Keratinocyte (primary cell): ENCODE measurements around the gene MEGF11. TPM values are rescaled to one million over a fixed set of nuclear protein-coding genes. Genes with fewer than 3 reads are reported as not detected.

Source experiments
- DNase-seq: peaks from one replicate; pipeline ENCODE4 v3.0.0-alpha.2; 2011; ENCODE audit warnings: low read depth, missing footprints, low spot score
- FAIRE-seq: peaks from 2 replicates; lab custom pipeline; 2011; peaks lifted over from hg19 to GRCh38; lab: Jason Lieb, UNC
- H2AFZ ChIP-seq: 2 replicates; pipeline ENCODE4 v1.6.0; 2012; ENCODE audit warnings: low read length, control low read depth, inconsistent platforms; ENCODE audit not compliant: control insufficient read depth
- H3K27ac ChIP-seq: 2 replicates; pipeline ENCODE4 v1.5.1; 2011; ENCODE audit warnings: low read length; ENCODE audit not compliant: control insufficient read depth, insufficient read depth
- H3K27me3 ChIP-seq: 3 replicates; pipeline ENCODE4 v1.6.0; 2011; ENCODE audit warnings: low read length; ENCODE audit not compliant: control insufficient read depth, insufficient read depth; ENCODE audit errors: extremely low read depth
- H3K36me3 ChIP-seq, 2 experiments: 2 replicates in 1 of 2; 3 replicates in 1 of 2; pipeline ENCODE4 v1.5.1; 2011; ENCODE audit warnings: low read length in 2 of 2, mild to moderate bottlenecking in 1 of 2; ENCODE audit not compliant: control insufficient read depth in 2 of 2, insufficient read depth in 2 of 2; ENCODE audit errors: extremely low read depth in 1 of 2
- H3K4me1 ChIP-seq: 3 replicates; pipeline ENCODE4 v1.5.1; 2011; ENCODE audit warnings: low read length; ENCODE audit not compliant: control insufficient read depth, insufficient read depth; ENCODE audit errors: extremely low read depth
- H3K4me2 ChIP-seq: 3 replicates; pipeline ENCODE4 v1.6.0; 2011; ENCODE audit warnings: low read depth, low read length; ENCODE audit not compliant: control insufficient read depth, insufficient read depth; ENCODE audit errors: extremely low read depth
- H3K4me3 ChIP-seq, 3 experiments: fragments of 200-600 bp in 1 of 3; sonication (generic) in 1 of 3; 2 replicates in 2 of 3; 3 replicates in 1 of 3; pipeline ENCODE4 v1.5.1; 2011 to 2016; ENCODE audit warnings: low read length in 3 of 3, mild to moderate bottlenecking in 3 of 3, control low read depth in 2 of 3, inconsistent platforms in 1 of 3, low read depth in 1 of 3, mixed read lengths in 1 of 3, mixed run types in 1 of 3, moderate library complexity in 1 of 3; ENCODE audit not compliant: control insufficient read depth in 2 of 3, insufficient read depth in 2 of 3; ENCODE audit errors: extremely low read depth in 1 of 3
- H3K79me2 ChIP-seq: 2 replicates; pipeline ENCODE4 v1.6.0; 2012; ENCODE audit warnings: low read length; ENCODE audit not compliant: control insufficient read depth, insufficient read depth
- H3K9ac ChIP-seq: 3 replicates; pipeline ENCODE4 v1.6.0; 2011; ENCODE audit warnings: low read length; ENCODE audit not compliant: control insufficient read depth, insufficient read depth; ENCODE audit errors: extremely low read depth
- H3K9me1 ChIP-seq: 3 replicates; pipeline ENCODE4 v1.6.0; 2011; ENCODE audit warnings: low read length; ENCODE audit not compliant: control insufficient read depth, insufficient read depth; ENCODE audit errors: extremely low read depth
- H3K9me3 ChIP-seq: 2 replicates; pipeline ENCODE4 v1.5.1; 2012; ENCODE audit warnings: low read depth, low read length; ENCODE audit not compliant: control insufficient read depth
- H4K20me1 ChIP-seq: 3 replicates; pipeline ENCODE4 v1.6.0; 2011; ENCODE audit warnings: low read length; ENCODE audit not compliant: control insufficient read depth, insufficient read depth; ENCODE audit errors: extremely low read depth
- EZH2 ChIP-seq: IDR thresholded peaks from one replicate; pipeline ENCODE4 v1.6.1; 2012; ENCODE audit warnings: inconsistent platforms, mild to moderate bottlenecking, low read length, moderate library complexity
- dilution Hi-C: fragments of 300-500 bp; cut with MboI; formaldehyde crosslinking; loops from one replicate; pipeline ENCODE4 v1.7.0; 2020; ENCODE audit warnings: low sequenced_read_pairs; ENCODE audit not compliant: extremely low pct_ligation_motif_present
- polyA plus RNA-seq, 5 experiments: library from polyadenylated mRNA; depleted of rRNA in 3 of 5; stranded (reverse) in 3 of 5; stranded (forward) in 1 of 5; unstranded in 1 of 5; fragments of >200 nt; gene quantifications; 1 replicate in 1 of 5; 2 replicates in 3 of 5; 3 replicates in 1 of 5; pipeline versions ENCODE4 v1.2.1 to v1.2.3, GENCODE V29; 2011 to 2012; ENCODE audit warnings: missing spikeins in 2 of 5, low read depth in 1 of 5, low replicate concordance in 1 of 5
- TF ChIP-seq, protein P1 (sequence below), 3 experiments: IDR thresholded peaks in 1 of 3; conservative IDR thresholded peaks in 1 of 3; optimal IDR thresholded peaks in 1 of 3; 2 replicates in 2 of 3; 3 replicates in 1 of 3; pipeline versions ENCODE3 to v1.5.1; 2011; ENCODE audit warnings: low read length in 3 of 3, mild to moderate bottlenecking in 3 of 3, moderate library complexity in 2 of 3, control low read depth in 1 of 3, inconsistent platforms in 1 of 3; ENCODE audit not compliant: insufficient read depth in 2 of 3; ENCODE audit errors: extremely low read depth in 1 of 3

MEGF11 gene
- polyA plus RNA-seq, 1 donor (not counting 4 experiments of a cell fraction or from before 2014, with no cell fraction given) = not detected

- Histone ChIP-seq H2AFZ (no peak overlapping the region), H3K9me1 (no peaks in the 10 kb centered on the region), H3K9me3 (no peaks in the 10 kb centered on the region), H3K4me3 (no peak overlapping the region), H3K9ac (no peak overlapping the region), H3K27ac (no peak overlapping the region), H3K79me2 (no peaks in the 10 kb centered on the region), H4K20me1 (no peaks in the 10 kb centered on the region), H3K4me1 (no peaks in the 10 kb centered on the region), H3K4me2 (no peak overlapping the region), H3K36me3 (no peaks in the 10 kb centered on the region), H3K27me3 (peaks cover 43% of the 10 kb centered on the region)
- FAIRE-seq (no peak), DNase-seq (no peak)
- dilution Hi-C loops = no loop called here
- TF ChIP-seq, protein P1, sequence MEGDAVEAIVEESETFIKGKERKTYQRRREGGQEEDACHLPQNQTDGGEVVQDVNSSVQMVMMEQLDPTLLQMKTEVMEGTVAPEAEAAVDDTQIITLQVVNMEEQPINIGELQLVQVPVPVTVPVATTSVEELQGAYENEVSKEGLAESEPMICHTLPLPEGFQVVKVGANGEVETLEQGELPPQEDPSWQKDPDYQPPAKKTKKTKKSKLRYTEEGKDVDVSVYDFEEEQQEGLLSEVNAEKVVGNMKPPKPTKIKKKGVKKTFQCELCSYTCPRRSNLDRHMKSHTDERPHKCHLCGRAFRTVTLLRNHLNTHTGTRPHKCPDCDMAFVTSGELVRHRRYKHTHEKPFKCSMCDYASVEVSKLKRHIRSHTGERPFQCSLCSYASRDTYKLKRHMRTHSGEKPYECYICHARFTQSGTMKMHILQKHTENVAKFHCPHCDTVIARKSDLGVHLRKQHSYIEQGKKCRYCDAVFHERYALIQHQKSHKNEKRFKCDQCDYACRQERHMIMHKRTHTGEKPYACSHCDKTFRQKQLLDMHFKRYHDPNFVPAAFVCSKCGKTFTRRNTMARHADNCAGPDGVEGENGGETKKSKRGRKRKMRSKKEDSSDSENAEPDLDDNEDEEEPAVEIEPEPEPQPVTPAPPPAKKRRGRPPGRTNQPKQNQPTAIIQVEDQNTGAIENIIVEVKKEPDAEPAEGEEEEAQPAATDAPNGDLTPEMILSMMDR (optimal IDR thresholded peaks at IDR 0.05 in 1 of 3, IDR thresholded peaks at IDR 0.05 in 1 of 3, conservative IDR thresholded peaks at IDR 0.05 in 1 of 3; ENCODE audit: extremely low read depth in 1 of 3, insufficient read depth in 2 of 3, low read length in 3 of 3) = no peak
These were observed 81.1 kb downstream of the MEGF11 start for GRCh38 chr15:66172324-66172980.

DNA sequence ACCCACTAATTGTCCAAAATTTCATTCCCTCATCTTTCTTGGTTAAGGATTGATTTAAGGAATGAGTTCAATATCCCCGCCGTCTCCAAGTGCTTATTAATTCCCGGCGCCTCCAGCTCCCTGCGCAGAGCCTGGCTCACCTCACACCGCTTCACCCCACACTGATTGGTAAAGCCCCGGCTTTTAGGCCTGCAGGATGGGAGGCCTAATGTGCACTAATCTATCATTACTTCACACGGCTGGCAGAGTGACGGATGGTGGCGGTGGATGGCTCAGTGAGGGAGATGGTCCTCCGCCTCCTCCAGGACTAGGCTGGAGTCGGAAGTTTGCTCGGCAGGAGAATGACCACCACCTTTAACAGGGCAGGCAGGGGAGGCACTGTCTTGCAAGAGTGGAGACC, 81.7 kb downstream of the MEGF11 start:
- no peak overlapping the region for H3K4me2 ChIP-seq
- H3K27ac ChIP-seq = no peak overlapping the region
- FAIRE-seq = no peak
- no peak overlapping the region for H3K9ac ChIP-seq
- H3K27me3 ChIP-seq = peaks cover 40% of the 10 kb centered on the region
- DNase-seq = no peak
- TF ChIP-seq EZH2 = no peak
- TF ChIP-seq, protein P1 (optimal IDR thresholded peaks at IDR 0.05 in 1 of 3, IDR thresholded peaks at IDR 0.05 in 1 of 3, conservative IDR thresholded peaks at IDR 0.05 in 1 of 3; ENCODE audit: extremely low read depth in 1 of 3, insufficient read depth in 2 of 3, low read length in 3 of 3) = no peak
- no peak overlapping the region for H3K4me3 ChIP-seq
- no peaks in the 10 kb centered on the region for H3K9me3 ChIP-seq
- no peaks in the 10 kb centered on the region for H3K79me2 ChIP-seq
- dilution Hi-C loops = no loop called here
- H3K36me3 ChIP-seq = no peaks in the 10 kb centered on the region
- H3K9me1 ChIP-seq = no peaks in the 10 kb centered on the region
- H3K4me1 ChIP-seq = no peaks in the 10 kb centered on the region
- no peaks in the 10 kb centered on the region for H4K20me1 ChIP-seq
- H2AFZ ChIP-seq = no peak overlapping the region
